ENCODE data around the gene NAA10.
"Not testable (repeated sequence)": the region's sequence is repeated elsewhere in the genome, so short reads cannot be mapped to it uniquely, and the experiment has no call there.

NAA10 gene

GRCh38 chrX:153934762-153935325 lies at the start of gene NAA10:
NAA10 (minus strand) TSS chrX:153935037; CDS start chrX:153934904, 133 bp downstream.
- peak; percentile 53 for DNase-seq

GRCh38 chrX:153983321-153983801 lies 48.5 kb upstream of the NAA10 start:
- DNase-seq: no peak

GRCh38 chrX:153981771-153982533 lies 47.1 kb upstream of the NAA10 start:
- peak; percentile 77 for DNase-seq

DNA sequence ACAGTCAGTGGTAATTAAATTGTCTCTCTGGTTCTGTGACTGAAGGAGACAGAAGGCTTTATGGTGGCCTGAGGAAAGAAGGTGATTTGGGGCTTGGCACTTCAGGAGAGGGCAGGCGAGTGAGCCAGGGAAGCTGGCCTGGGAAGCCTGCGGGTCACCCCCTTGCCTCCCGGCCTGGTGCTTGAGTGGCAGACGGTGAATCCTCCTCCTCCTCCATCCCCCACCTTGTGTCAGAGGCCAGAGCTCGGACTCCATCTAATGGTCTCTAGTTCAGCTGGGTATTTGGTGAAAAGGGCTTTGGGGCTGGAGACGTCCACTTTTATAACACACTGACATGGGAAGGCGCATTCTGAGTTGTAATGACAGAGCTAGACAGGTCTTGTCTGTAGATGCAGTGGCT lies 46.4 kb upstream of the NAA10 start:
- no peak for DNase-seq

DNA sequence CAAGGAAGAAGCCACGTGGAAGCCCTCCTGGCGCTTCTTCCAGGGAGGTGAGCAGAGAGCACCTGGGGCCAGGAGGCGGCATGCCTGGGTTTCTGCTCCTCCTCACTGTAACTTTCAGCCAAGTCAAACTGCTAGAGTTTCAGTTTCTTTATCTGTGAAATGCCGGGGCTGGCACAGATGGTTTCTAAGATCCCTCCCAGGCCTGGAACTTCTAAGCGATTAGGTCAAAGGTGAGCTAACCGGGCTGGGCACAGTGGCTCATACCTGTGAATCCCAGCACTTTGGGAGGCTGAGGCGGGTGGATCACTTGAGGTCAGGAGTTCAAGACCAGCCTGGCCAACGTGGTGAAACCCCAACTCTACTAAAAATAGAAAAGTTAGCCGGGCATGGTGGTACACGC lies 45.6 kb upstream of the NAA10 start:
- not testable (repeated sequence) for DNase-seq

DNA sequence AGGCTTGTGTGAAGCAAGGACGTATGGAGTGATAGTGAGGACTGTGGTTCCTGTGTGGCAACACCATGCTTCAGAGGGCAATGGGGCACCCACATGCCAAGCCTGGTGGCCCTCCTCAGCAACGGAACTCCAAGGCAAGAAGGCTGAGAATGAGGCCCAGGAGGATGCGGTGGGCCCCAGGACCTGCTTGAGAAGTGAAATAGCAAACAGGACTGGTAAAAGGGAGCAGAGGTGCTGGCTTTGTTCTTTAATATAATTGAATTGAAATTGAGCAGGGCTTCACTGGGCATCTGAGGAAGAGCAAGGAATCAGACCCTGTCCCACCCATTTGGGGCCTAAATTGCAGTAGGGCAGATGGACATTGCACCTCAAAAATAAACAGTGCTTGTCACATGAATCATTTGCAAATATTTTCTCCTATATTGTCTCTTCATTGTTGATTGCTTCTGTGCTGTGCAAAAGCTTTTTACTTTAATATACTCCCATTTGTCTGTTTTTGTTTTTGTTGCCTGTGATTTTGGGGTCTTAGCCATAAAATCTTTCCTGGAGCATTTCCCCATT lies 40.0 kb upstream of the NAA10 start:
- DNase-seq: no peak

DNA sequence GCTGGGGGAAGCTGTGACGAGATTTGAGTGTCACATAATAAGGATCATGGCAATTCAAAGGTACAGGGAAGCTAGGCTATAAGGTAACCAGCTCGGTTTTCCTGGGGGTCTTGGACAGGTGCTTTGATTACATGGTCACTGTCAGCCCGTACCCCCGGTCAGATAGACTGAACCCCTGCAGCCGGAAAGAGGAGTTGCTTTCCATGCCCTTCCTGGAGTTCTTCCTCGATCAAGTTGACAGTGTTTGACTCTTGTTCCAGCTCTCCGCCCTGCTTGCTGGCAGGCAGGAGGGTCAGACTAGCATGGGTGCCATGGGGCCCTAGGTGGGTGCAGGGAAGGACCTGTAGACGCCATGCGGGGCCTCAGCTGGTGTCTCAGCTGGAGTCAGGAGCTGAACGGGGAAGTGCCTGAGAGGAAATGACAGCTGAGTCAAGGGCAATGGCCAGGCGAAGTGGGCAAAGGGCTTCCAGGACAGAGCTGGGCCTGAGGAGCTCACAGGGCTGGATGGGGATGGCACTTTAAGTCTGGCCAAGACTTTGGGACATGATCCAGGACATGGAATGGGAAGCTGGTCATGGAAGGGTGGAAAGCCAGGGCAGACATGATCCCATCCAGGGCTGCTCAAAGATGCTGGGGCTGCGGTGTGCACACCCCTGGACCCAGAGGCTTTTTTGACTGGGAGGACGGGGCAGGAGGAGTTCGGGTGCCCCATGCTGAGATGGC lies 39.3 kb upstream of the NAA10 start:
- DNase-seq: no peak

DNA sequence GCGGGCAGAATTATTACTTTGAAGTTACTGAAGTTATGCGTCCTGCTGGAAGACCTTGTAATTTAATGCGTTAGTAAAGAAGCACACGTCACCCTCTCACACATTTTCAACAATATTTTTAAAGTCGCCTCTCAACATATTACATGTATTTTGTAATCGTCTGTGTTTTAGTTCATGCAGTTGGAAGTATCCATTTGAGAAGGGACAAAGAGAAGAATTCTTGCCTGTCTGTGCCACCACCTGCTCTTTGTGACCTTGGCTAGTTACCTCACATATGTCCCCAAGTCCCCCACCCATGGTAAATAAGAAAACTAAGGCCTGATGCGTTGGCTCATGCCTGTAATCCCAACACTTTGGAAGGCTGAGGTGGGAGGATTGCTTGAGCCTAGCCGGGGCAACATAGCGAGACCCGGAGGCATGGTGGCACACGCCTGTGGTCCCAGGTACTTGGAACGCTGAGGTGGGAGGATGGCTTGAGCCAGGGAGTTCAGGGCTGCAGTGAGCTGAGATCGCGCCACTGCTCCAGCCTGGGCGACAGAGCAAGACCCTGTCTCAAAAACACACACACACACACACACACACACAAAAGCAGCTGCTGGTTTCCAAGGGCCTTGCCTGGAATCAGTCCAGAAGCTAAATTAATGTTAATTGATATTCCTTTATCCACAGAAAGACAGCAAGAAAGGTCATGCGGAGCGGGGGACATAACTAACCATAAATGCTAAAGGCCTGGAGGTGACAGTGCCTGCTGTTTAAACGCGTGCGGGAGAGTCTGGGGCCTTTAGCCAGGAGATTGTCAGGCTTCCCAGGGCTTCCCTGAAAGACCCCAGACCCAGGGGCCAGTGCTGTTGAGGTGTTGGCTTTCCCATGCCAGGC lies 38.5 kb upstream of the NAA10 start:
- no peak for DNase-seq

DNA sequence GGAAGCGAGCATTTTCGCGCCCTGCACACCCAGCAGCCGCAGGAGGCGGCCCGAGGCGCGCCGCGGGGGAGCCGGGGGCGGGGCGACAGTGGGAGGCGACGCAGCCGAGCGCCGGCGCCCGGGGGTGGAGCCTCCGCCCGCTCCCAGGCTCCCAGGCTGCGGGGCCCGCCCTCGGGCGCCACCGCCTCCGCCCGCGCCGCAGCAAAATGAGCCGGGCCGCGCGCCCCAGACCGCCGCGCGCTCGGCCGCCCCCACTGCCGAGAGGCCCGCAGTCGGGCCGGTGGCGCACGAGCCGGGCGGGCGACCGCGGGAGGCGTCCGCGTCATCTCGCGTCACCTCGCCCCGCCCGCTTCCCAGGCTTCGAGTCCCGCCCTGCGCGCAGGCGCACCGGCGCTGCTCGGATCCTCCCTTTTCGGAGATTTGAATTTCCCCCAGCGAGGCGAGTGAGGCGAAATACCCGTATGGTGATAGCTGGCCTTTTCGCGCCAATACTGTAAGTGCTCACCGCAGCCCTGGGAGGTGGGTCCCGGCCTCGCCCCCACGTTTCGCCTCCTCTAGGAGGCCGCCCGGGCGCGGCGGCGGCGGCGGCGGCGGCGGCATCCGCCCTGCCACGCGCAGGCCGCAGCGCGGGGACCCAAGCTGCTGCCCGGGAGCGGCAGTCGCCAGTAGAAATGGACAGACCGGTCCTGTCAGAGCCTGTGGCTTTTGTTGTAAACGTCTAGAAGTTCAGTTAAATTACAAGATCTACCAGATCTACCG lies 37.7 kb upstream of the NAA10 start, which contains the start of gene TMEM187:
TSS of gene TMEM187 (plus strand) at position 387 of the 759 bp plus-strand sequence. CDS start 9,309 bp downstream, outside the sequence.
- peak; percentile 91 for DNase-seq

GRCh38 chrX:153971450-153972367 lies 36.9 kb upstream of the NAA10 start, which contains the start of gene HCFC1:
HCFC1 (minus strand) TSS chrX:153971818; CDS start chrX:153970840, 978 bp downstream.
- DNase-seq: peak; percentile 91

GRCh38 chrX:153971124-153971449 lies 36.2 kb upstream of the NAA10 start:
- peak; percentile 88 for DNase-seq

DNA sequence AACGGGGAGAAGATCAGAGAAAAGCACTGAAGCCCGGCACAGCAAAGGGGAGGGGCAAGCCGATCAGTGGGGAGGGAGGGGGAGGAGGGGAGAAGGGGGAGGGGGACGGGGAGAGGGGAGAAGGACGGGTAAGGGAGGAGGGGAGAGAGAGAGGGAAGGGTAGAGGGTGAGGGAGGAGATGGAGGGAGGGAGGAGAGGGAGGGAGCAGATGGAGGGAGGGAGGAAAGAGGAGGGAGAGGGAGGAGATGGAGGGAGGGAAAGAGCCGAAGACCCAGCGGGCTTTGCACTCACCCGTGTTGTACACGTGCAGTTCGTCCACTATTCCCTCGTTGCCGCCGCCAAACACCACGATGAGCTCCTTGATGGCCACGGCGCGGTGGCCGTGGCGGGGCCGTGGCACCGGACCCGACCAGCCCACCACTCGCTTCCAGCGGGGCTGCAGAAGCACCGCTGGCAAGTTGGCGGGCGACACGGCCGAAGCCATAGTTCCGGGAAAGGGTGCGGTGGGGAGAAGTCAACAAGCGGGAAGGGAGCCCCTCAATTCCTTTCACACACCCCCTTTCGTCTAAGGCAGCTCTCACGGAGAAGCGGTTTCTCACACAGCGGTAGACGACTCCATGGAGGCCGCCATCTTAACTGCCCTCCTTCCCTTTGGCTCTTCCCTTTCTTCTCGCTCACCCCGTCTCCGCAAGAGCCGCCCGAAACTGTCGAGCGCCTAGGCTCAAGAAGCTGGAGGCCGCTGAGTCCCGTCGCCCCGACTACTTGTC lies 35.7 kb upstream of the NAA10 start:
- no peak for DNase-seq

DNA sequence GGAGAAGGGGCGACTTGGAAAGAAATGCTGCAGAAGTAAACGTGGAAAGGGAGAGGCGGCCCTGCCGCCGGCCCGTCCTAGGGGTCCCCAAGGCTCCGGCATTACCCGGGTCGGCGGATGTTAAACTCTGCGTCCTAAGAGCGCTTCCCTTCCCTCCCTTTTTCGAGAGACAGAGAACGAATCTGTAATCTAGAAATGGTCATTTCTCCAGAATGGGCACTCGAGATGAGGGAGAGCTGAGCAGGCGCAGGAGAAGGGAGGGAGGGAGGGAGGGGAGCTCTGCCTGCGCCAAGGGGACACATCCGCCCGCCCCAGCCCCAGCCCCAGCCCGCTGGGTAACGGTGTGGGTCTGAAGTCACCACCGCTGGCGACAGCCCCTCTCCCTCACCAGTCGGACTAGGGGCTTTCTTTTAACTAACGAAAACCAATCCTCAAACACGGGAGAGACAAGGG lies 35.1 kb upstream of the NAA10 start:
- no peak for DNase-seq

- no peak for DNase-seq
Measured at GRCh38 chrX:153969125-153969903, 34.5 kb upstream of the NAA10 start.

DNA sequence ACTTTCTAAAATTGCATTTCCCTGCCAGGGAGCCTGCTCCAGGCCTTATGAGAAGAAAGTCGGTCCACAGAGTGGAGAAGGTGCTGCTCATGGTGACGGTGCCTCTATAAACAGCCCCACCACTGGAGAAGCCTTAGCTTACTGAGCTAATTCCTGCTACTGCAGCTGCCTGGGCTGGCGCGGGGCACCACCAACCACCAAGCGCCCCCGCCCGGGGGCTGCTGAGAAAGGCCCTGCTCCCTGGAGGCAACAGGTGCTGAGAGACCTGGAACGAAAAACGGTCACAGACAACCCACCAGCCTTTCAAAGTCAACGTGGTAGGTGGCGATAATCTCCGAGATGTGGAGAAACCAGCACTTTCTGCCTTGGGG lies 33.9 kb upstream of the NAA10 start:
- DNase-seq: no peak

DNA sequence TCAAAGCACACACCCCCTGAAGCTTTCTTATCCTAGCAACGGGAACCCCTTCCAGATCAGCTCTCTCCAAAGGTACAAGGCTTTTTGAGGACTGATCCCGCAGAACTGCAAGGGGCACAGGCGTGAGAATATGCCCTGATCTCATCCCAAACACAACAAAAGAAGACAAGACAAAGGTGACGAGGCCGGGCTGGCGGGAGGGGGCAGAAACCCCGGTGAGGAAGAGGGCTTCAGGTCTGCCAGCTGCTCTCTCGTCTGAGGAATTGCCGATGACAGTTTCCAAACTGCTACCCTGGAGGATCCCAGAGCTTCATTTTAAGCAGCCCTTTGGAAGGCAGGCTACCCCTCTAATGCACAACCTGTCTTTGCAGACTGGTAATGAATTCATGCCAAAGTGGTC lies 33.4 kb upstream of the NAA10 start:
- DNase-seq: no peak

GRCh38 chrX:153967536-153968224 lies 32.8 kb upstream of the NAA10 start:
- no peak for DNase-seq
